Activated T-helper 2 cell treated with anti-CD3 and anti-CD28 coated beads, Interferon-gamma antibody, Interleukin-2, Interleukin-4, amounts not matched to agents 10 μg/mL and 5 μg/mL and 100 μg/mL, durations not matched to agents 14 hours and 24 hours and 36 hours (primary cell): ENCODE results near the gene USP36. TPM values are rescaled to one million over a fixed set of nuclear protein-coding genes. Genes with fewer than 3 reads are reported as not detected.

ENCODE experiments used
- DNase-seq: peaks from one replicate; pipeline ENCODE4 v3.0.0; 2021; ENCODE audit warnings: low spot score
- H3K27ac Mint-ChIP-seq: one replicate; pipeline ENCODE4 v1.8.0; 2021; ENCODE audit warnings: mixed read lengths
- H3K27me3 Mint-ChIP-seq: one replicate; pipeline ENCODE4 v1.8.0; 2021; ENCODE audit warnings: low read depth, mixed read lengths
- H3K36me3 Mint-ChIP-seq: one replicate; pipeline ENCODE4 v1.8.0; 2021; ENCODE audit warnings: low read depth, mixed read lengths
- H3K4me1 Mint-ChIP-seq: one replicate; pipeline ENCODE4 v1.8.0; 2021; ENCODE audit warnings: low read depth, mixed read lengths
- H3K4me3 Mint-ChIP-seq: one replicate; pipeline ENCODE4 v1.8.0; 2021; ENCODE audit warnings: low read depth, mild to moderate bottlenecking, moderate library complexity, mixed read lengths
- H3K9me3 Mint-ChIP-seq: one replicate; pipeline ENCODE4 v1.8.0; 2021; ENCODE audit warnings: mixed read lengths
- intact Hi-C: fragments of 100-400 bp; cut with micrococcal nuclease; formaldehyde crosslinking; loops from one replicate; pipeline ENCODE4 v1.15.1; 2023
- total RNA-seq: library from RNA; stranded (reverse); gene quantifications from 2 replicates; pipeline ENCODE4 v1.2.3, GENCODE V29; 2022

USP36 gene
- total RNA-seq, 1 donor from 2014 or later, result 103 TPM

GRCh38 chr17:78842881-78843565, 2.4 kb upstream of the USP36 start:
- Mint-ChIP-seq H3K27me3 (no peaks in the 10 kb centered on the region), H3K9me3 (no peaks in the 10 kb centered on the region), H3K4me1 (peaks cover 30% of the 10 kb centered on the region), H3K36me3 (peaks cover 14% of the 10 kb centered on the region), H3K4me3 (no peak overlapping the region), H3K27ac (no peak overlapping the region)
- intact Hi-C loops, result loop anchor here (5.0 kb wide), 1 partner anchor 346 kb away; no protein-coding TSS in a partner anchor
- peak; percentile 51 for DNase-seq

DNA sequence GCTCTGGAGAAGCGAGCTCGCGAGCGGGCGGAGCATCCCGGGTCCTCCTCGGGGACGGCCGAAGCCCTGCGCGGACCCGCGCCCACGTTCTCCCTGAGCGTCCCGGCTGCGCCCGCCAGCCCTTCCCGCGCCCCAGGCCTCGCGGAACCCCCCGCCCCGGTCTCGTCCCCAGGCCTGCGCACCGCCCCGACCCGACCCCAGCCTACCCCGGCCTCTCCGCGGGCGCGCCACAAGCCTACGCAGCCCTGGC, 159 bp downstream of the USP36 start:
- Mint-ChIP-seq H3K27me3 (no peaks in the 10 kb centered on the region), H3K9me3 (no peaks in the 10 kb centered on the region), H3K27ac (peak overlapping the region; percentile 90), H3K36me3 (peaks cover 38% of the 10 kb centered on the region), H3K4me1 (peaks cover 35% of the 10 kb centered on the region), H3K4me3 (peak overlapping the region; percentile 85)
- DNase-seq, result no peak
- intact Hi-C loops, result loop anchor here (1.0 to 5.0 kb wide), 3 partner anchors 21 to 343 kb away; no protein-coding TSS in a partner anchor

DNA sequence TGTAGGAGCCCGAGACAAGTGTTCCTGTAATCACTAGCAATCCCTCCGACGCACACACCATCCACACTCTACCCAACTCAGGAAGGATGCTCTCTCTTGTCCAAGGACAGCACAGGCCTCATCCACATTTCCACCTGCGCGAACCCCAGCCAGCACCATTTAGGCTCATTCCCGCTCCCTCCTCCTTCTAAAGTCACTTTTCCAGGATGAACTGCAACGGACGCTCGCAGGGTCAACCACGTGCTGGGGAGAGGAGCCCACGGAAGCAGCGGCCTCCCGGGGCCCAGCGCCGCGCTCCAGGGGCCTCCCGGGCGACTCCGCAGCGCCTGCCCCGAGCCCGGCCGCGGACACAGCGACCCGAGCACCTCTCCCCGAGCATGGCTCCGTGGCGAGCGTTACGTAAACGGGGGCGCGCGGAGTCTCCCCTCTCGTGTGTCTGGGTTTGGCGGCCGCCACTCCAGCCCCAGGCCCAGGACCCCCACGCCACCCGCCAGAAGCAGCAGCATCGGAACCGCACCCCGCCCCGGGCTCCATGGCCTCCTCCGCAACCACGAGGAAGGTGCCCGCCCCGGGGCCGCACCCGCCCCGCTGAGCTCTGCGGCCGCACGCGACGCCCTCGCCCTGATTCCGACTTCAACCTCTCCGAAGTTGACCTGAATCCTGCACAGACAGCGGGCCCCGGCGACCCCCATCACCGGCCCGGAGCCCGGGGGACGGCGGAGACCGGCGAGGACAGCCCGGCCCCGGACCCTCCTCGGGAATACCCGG, 668 bp downstream of the USP36 start:
- DNase-seq, result peak; percentile 63
- Mint-ChIP-seq H3K27me3 (no peaks in the 10 kb centered on the region), H3K9me3 (no peaks in the 10 kb centered on the region), H3K4me3 (peak overlapping the region; percentile 91), H3K27ac (peak overlapping the region; percentile 94), H3K4me1 (peaks cover 35% of the 10 kb centered on the region), H3K36me3 (peaks cover 43% of the 10 kb centered on the region)
- intact Hi-C loops, result loop anchor here (1.0 to 5.0 kb wide), 3 partner anchors 21 to 343 kb away; no protein-coding TSS in a partner anchor

DNA sequence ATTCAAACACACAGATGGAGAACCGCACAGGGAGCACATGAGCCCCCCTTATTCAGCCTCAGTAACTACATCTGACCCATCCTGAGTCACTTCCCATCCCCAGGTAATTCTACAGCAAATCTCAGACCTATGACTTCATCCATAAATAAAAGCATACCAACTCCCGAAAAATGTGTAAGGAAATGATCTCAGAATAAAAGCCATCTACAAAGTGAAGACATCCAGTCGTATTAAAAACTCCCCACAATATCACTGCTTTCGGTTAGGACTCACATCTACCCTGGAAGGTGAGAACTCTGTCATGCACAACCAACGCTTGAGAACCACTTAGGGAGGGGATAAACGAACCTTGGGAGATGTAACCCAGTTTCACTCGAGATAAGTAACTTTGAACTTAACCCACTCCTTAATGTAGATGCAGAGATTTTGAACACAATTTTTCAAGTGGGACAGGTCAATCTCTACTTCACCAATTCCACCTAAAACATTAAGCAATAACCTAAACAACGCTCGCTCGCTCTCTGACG, 1.3 kb downstream of the USP36 start:
- peaks cover 33% of the 10 kb centered on the region for H3K4me1 Mint-ChIP-seq
- H3K9me3 Mint-ChIP-seq, result no peaks in the 10 kb centered on the region
- peak overlapping the region; percentile 91 for H3K4me3 Mint-ChIP-seq
- peak overlapping the region; percentile 94 for H3K27ac Mint-ChIP-seq
- DNase-seq, result no peak
- peaks cover 47% of the 10 kb centered on the region for H3K36me3 Mint-ChIP-seq
- no peaks in the 10 kb centered on the region for H3K27me3 Mint-ChIP-seq
- intact Hi-C loops, result no loop called here

GRCh38 chr17:78838574-78839005, 2.0 kb downstream of the USP36 start:
- intact Hi-C loops, result no loop called here
- Mint-ChIP-seq H3K36me3 (peaks cover 54% of the 10 kb centered on the region), H3K4me3 (peak overlapping the region; percentile 91), H3K27me3 (no peaks in the 10 kb centered on the region), H3K9me3 (no peaks in the 10 kb centered on the region), H3K4me1 (peaks cover 29% of the 10 kb centered on the region), H3K27ac (peak overlapping the region; percentile 94)
- no peak for DNase-seq

- H3K4me3 Mint-ChIP-seq, result no peak overlapping the region
- H3K9me3 Mint-ChIP-seq, result no peaks in the 10 kb centered on the region
- peaks cover 75% of the 10 kb centered on the region for H3K36me3 Mint-ChIP-seq
- no peaks in the 10 kb centered on the region for H3K27me3 Mint-ChIP-seq
- H3K27ac Mint-ChIP-seq, result no peak overlapping the region
- intact Hi-C loops, result no loop called here
- peaks cover 23% of the 10 kb centered on the region for H3K4me1 Mint-ChIP-seq
- DNase-seq, result no peak
These were observed 4.1 kb downstream of the USP36 start for GRCh38 chr17:78836420-78837021.

- no peak overlapping the region for H3K27ac Mint-ChIP-seq
- no peaks in the 10 kb centered on the region for H3K27me3 Mint-ChIP-seq
- peaks cover 85% of the 10 kb centered on the region for H3K36me3 Mint-ChIP-seq
- H3K9me3 Mint-ChIP-seq, result no peaks in the 10 kb centered on the region
- DNase-seq, result no peak
- H3K4me3 Mint-ChIP-seq, result no peak overlapping the region
- intact Hi-C loops, result no loop called here
- peaks cover 19% of the 10 kb centered on the region for H3K4me1 Mint-ChIP-seq
These were observed 6.0 kb downstream of the USP36 start for GRCh38 chr17:78834571-78834970.

DNA sequence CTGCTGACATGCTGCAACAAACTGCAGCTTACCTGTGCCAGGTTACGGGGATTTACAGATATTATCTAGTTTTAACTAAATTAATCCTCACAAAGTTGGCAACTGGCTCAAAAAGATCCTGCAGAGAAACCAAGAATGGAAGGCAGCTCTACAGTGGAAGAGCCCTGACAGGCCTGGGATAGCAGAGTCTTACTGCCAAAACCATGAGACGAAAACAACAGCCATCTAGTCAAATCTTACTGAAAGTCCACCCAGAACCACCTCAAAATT, 8.1 kb downstream of the USP36 start:
- Mint-ChIP-seq H3K4me3 (no peak overlapping the region), H3K9me3 (no peaks in the 10 kb centered on the region), H3K36me3 (peaks cover 89% of the 10 kb centered on the region), H3K27ac (no peak overlapping the region), H3K4me1 (peaks cover 4% of the 10 kb centered on the region), H3K27me3 (no peaks in the 10 kb centered on the region)
- no peak for DNase-seq
- intact Hi-C loops, result no loop called here

DNA sequence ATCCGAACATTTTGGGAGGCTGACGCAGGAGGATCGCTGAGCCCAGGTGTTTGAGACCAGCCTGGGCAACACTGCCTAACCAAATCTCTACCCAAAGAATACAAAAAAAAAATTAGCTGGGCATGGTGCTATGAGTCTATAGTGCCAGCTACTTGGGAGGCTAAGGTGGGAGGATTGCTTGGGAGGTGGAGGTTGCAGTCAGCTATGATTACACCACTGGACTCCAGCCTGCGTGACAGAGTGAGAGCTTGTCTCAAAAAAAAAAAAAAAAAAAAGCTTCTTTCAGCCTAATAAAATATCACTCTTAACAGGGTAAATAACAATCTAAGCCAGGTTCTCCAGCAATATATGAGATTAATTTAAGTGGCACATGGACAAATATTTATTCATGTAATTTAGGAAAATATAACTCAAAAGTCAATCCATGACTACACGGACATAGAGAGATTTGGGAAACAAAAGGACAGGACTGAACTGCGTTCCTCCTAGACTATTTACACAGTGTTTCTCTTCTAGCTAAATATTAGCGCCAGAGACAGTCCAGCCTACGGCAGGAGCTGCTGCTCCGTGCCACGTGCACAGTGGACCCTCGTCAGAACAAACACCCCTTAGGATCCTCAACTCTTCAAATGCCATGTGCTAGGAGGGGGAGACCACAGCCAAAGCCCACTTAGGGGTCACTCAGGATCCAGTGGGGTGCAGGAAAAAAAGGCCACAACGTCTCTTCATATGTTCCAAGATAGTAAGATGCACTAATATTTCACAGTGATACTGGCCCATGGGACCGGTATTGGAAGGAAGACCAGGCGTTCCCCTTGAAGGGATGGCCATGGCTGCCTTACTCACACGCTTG, 8.7 kb downstream of the USP36 start:
- DNase-seq, result no peak
- intact Hi-C loops, result no loop called here
- peaks cover 88% of the 10 kb centered on the region for H3K36me3 Mint-ChIP-seq
- H3K9me3 Mint-ChIP-seq, result no peaks in the 10 kb centered on the region
- H3K4me3 Mint-ChIP-seq, result no peak overlapping the region
- no peak overlapping the region for H3K27ac Mint-ChIP-seq
- no peaks in the 10 kb centered on the region for H3K27me3 Mint-ChIP-seq
- H3K4me1 Mint-ChIP-seq, result peaks cover 3% of the 10 kb centered on the region

- no peaks in the 10 kb centered on the region for H3K27me3 Mint-ChIP-seq
- H3K36me3 Mint-ChIP-seq, result peaks cover 86% of the 10 kb centered on the region
- H3K4me3 Mint-ChIP-seq, result no peak overlapping the region
- H3K4me1 Mint-ChIP-seq, result peaks cover 13% of the 10 kb centered on the region
- intact Hi-C loops, result no loop called here
- no peak for DNase-seq
- no peak overlapping the region for H3K27ac Mint-ChIP-seq
- H3K9me3 Mint-ChIP-seq, result no peaks in the 10 kb centered on the region
These were observed 11.1 kb downstream of the USP36 start for GRCh38 chr17:78829477-78829876.

DNA sequence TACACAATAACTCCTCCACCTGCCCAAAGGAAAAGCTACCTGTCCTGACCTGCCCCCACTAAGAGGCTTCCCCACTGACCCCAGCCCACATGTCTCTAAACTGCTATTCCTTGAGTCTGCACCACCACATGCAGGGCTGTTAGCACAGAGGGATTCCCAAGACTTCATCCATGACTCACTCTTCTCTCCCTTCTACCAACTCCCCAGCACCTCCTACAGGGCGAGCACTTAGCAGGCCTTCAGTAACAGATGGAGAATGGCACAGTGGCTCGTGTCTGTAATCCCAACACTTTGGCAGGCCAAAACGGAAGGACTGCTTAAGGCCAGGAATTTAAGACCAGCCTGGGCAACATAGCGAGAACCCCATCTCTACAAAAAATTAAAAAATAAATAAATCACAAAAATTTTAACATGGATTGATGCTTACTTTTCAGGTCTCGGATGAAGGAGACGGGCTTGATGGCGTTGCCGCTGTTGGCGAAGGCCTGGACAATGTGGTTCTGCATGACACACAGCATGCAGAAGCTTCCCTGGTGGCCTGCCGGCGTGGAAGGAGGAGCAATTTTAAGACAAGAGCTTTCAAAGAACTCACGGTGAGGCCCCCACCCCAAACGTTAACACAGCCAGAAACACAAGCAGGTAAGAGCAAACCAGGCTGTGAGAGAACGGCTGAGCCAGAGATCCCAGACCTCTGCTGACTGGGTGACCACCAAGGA, 12.0 kb downstream of the USP36 start:
- Mint-ChIP-seq H3K9me3 (no peaks in the 10 kb centered on the region), H3K27me3 (no peaks in the 10 kb centered on the region), H3K4me1 (peaks cover 13% of the 10 kb centered on the region), H3K36me3 (peaks cover 88% of the 10 kb centered on the region), H3K4me3 (no peak overlapping the region), H3K27ac (peak overlapping the region; percentile 5)
- DNase-seq, result no peak
- intact Hi-C loops, result no loop called here
